Measurements from ENCODE around the gene FAM110A.
"Not testable (repeated sequence)": the region's sequence is repeated elsewhere in the genome, so short reads cannot be mapped to it uniquely, and the experiment has no call there.

FAM110A gene

GRCh38 chr20:845226-845868 is 11.8 kb downstream of the FAM110A start:
- DNase-seq, result no peak

- DNase-seq, result no peak
Observed at GRCh38 chr20:845941-846893, 12.7 kb downstream of the FAM110A start.

- DNase-seq, result no peak
Observed at GRCh38 chr20:846894-847278, 13.4 kb downstream of the FAM110A start.

GRCh38 chr20:848193-848592 is 14.7 kb downstream of the FAM110A start:
- no peak for DNase-seq

- DNase-seq, result not testable (repeated sequence)
Observed at GRCh38 chr20:848731-849130, 15.2 kb downstream of the FAM110A start.

- no peak for DNase-seq
Observed at GRCh38 chr20:853406-853996, 20.0 kb downstream of the FAM110A start.

GRCh38 chr20:854601-855000 is 21.1 kb downstream of the FAM110A start:
- no peak for DNase-seq

- no peak for DNase-seq
Observed at GRCh38 chr20:855466-856360, 22.2 kb downstream of the FAM110A start.

- DNase-seq, result no peak
Observed at GRCh38 chr20:856361-856775, 22.9 kb downstream of the FAM110A start.

- no peak for DNase-seq
Observed at GRCh38 chr20:858011-858410, 24.5 kb downstream of the FAM110A start.

- DNase-seq, result no peak
Observed at GRCh38 chr20:859751-860231, 26.3 kb downstream of the FAM110A start.

GRCh38 chr20:860891-861290 is 27.4 kb downstream of the FAM110A start:
- DNase-seq, result no peak

GRCh38 chr20:865440-865839 is 31.9 kb downstream of the FAM110A start:
- DNase-seq, result no peak

- DNase-seq, result no peak
Observed at GRCh38 chr20:868279-868678, 34.8 kb downstream of the FAM110A start.

GRCh38 chr20:869606-870005 is 36.1 kb downstream of the FAM110A start:
- DNase-seq, result no peak

GRCh38 chr20:870758-871157 is 37.2 kb downstream of the FAM110A start:
- DNase-seq, result no peak

- no peak for DNase-seq
Observed at GRCh38 chr20:871436-871835, 37.9 kb downstream of the FAM110A start.

- no peak for DNase-seq
Observed at GRCh38 chr20:871948-872347, 38.4 kb downstream of the FAM110A start.

GRCh38 chr20:872855-873520 is 39.5 kb downstream of the FAM110A start:
- no peak for DNase-seq

GRCh38 chr20:873875-874607 is 40.5 kb downstream of the FAM110A start:
- no peak for DNase-seq

- DNase-seq, result no peak
Observed at GRCh38 chr20:875115-875514, 41.6 kb downstream of the FAM110A start.

All from NCI-H2227 treated with DMSO at 0.1 percent for 48 hours (cell line).